ENCODE data around the gene SLK.

Gene SLK

DNA sequence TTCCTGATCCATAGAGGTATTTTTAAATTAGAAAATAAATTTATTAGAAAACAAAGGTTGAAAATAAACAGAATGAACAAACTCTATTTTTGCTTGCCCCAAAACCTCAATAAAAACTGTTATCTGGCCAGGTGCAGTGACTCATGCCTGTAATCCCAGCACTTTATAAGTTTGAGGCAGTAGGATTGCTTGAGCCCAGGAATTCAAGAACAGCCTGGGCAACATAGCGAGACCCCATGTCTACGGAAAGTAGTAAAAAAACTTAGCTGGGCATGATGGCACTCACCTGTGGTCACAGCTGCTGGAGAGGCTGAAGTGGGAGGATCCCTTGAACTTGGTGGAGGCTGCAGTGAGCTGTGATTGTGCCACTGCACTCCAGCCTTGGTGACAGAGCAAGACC is 10.3 kb downstream of the SLK start:
- H3K27ac ChIP-seq: no peak overlapping the region
- TF ChIP-seq, protein P1, sequence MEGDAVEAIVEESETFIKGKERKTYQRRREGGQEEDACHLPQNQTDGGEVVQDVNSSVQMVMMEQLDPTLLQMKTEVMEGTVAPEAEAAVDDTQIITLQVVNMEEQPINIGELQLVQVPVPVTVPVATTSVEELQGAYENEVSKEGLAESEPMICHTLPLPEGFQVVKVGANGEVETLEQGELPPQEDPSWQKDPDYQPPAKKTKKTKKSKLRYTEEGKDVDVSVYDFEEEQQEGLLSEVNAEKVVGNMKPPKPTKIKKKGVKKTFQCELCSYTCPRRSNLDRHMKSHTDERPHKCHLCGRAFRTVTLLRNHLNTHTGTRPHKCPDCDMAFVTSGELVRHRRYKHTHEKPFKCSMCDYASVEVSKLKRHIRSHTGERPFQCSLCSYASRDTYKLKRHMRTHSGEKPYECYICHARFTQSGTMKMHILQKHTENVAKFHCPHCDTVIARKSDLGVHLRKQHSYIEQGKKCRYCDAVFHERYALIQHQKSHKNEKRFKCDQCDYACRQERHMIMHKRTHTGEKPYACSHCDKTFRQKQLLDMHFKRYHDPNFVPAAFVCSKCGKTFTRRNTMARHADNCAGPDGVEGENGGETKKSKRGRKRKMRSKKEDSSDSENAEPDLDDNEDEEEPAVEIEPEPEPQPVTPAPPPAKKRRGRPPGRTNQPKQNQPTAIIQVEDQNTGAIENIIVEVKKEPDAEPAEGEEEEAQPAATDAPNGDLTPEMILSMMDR (conservative IDR thresholded peaks at IDR 0.05): no peak

- TF ChIP-seq, protein P1 (conservative IDR thresholded peaks at IDR 0.05): no peak
- H3K27ac ChIP-seq: no peak overlapping the region
Measured at GRCh38 chr10:103979530-103979929, 12.6 kb downstream of the SLK start.

DNA sequence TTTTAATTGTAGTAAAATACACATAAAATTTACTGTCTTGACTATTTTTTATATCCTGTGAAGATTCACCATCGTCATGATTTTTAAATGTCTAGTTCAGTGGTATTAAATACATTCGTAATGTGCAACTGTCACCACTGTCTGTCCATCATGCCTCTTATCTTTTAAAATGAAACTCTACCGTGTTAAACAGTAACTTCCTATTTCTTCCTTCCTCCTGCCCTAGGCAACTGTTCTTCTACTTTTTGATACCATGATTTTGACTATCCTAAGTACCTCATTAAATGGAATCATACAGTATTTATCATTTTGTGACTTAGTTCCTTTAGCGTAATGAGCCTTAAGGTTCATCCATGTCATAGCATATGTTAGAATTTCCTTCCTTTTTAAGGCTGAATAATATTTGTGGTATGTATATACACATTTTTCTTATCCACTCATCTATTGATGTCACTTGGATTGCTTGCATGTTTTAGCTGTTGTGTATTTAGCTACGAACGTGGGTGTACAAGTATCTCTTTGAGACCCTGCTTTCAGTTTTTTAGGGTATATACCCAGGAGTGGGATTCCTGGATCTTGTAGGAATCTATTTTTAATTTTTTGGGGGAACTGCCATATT is 13.5 kb downstream of the SLK start:
- TF ChIP-seq, protein P1 (conservative IDR thresholded peaks at IDR 0.05): no peak

DNA sequence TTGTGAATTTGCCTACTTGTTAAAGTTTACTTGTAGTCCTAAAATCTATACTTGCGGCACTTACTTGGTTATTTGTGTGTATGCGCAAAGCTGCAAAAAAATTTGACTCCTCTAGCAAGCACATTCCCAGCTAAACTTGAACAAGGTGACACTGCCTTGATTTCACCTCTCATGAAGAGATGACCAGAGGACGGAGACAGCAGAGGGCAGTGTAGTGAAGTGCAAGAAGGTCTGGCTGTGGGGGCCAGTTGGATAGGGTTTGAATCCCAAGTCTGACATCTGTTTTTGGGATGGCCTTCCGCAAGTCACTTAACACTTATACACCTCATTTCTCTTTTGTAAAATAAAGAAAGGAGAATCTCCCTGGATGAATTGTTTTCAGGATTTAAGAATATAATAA is 15.7 kb downstream of the SLK start:
- no peak overlapping the region for H3K27ac ChIP-seq
- TF ChIP-seq, protein P1 (conservative IDR thresholded peaks at IDR 0.05): peak; percentile 53

More for the DNA sequence above, 13.5 kb downstream of the SLK start:
- no peak overlapping the region for H3K27ac ChIP-seq

- TF ChIP-seq, protein P1 (conservative IDR thresholded peaks at IDR 0.05): no peak
- no peak overlapping the region for H3K27ac ChIP-seq
Measured at GRCh38 chr10:103983367-103983911, 16.5 kb downstream of the SLK start.

GRCh38 chr10:103985726-103986125 is 18.8 kb downstream of the SLK start:
- H3K27ac ChIP-seq: no peak overlapping the region
- TF ChIP-seq, protein P1 (conservative IDR thresholded peaks at IDR 0.05): no peak

DNA sequence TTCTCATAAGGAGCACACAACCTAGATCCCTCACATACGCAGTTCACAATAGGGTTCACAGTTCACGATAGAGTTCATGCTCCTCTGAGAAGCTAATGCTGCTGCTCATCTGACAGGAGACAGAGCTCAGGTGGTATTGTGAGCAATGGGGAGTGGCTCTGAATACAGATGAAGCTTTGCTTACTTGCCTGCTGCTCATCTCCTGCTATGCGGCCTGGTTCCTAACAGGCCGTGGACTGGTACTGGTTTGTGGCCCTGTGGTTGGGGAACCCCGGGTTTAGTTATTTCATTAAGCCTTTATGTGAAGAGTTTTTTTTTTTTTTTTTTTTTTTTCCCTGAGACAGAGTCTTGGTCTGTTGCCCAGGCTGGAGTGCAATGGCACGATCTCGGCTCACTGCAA is 19.4 kb downstream of the SLK start:
- no peak overlapping the region for H3K27ac ChIP-seq
- TF ChIP-seq, protein P1 (conservative IDR thresholded peaks at IDR 0.05): no peak
